ENCODE results near the gene TAF5L. TPM values are rescaled to one million over a fixed set of nuclear protein-coding genes. Genes with fewer than 3 reads are reported as not detected.

Gene TAF5L
- total RNA-seq (13.0 and 14.4 TPM in 2 replicates), polyA plus RNA-seq (5.4 and 6.8 TPM in 2 replicates)

DNA sequence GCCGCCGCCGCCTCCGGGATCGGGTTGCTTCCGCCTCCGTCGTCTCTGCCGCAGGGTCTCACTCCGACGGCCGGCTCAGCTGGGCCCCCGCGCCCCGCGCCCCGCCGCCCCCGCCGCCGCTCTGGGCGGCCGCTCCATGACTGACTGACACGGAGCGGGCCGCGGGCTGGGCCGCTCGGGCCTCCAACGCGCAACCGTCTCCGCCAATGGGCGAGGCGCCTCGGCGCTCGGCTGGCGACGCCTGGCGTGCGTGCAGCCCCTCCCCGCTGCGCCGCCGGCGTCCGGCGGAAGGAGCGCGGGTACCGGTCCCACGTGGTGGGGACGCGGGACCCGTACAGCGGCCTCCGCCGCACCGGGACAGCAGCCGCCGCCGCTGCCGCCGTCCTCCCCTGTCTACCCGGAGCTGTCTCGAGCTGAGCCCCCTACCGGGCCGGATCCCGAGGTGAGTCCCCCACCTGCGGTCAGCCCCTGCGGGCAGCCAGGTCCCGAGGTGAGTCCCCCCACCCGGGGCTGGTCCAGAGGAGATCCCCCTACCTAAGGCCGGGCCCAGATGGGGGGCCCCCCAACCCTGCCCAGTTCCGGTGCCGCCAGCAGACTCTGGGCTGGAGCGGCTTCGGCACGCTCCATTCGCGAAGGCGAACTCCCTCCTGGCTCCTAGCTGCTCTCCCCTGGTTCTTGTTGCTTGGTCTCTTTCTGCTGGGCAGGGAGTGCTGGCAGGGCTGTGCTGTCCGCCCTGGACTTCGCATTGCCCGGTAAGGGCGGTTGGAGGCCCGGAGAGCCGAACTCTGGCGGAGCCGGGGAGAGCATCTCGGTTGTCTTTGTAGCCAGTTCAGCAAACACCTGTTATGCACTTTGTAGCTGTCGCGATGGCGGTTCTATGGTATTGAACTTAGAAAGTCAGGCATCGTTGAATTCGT, at the start of gene TAF5L, which contains the start of gene URB2:
Gene TAF5L (minus strand): TSS at position 208 of the 917 bp plus-strand sequence. CDS start 11,640 bp downstream, outside the sequence.
Gene URB2 (plus strand): TSS at position 333 of the 917 bp plus-strand sequence. CDS start 1,387 bp downstream, outside the sequence.
- H3K9me3 ChIP-seq (ENCODE audit: low read depth), result no peaks in the 10 kb centered on the region
- DNase-seq (ENCODE audit: low spot score), result peak; percentile 96
- peaks cover 31% of the 10 kb centered on the region for H4K20me1 ChIP-seq (ENCODE audit: insufficient read depth, poor library complexity, severe bottlenecking)
- no peaks in the 10 kb centered on the region for H3K36me3 ChIP-seq (replicated peaks; ENCODE audit: insufficient read depth, low read depth)
- peak within 1 kb of the TSS; percentile 93 for H2AFZ ChIP-seq
- peak within 1 kb of the TSS; percentile 99 for H3K27ac ChIP-seq
- H3K4me1 ChIP-seq (ENCODE audit: insufficient read depth), result peaks cover 21% of the 10 kb centered on the region
- peak within 1 kb of the TSS; percentile 94 for H3K4me2 ChIP-seq
- H3K27me3 ChIP-seq, result no peaks in the 10 kb centered on the region
- peak within 1 kb of the TSS; percentile 96 for H3K4me3 ChIP-seq
- no peak for TF ChIP-seq CTCF (IDR thresholded peaks at IDR 0.05; ENCODE audit: poor library complexity)
- TF ChIP-seq EZH2 (IDR thresholded peaks at IDR 0.05; ENCODE audit: borderline replicate concordance), result no peak
- TF ChIP-seq EZH2phosphoT487 (IDR thresholded peaks at IDR 0.05; ENCODE audit: low read depth, severe bottlenecking, unreplicated experiment), result no peak
- peaks cover 84% of the 10 kb centered on the region for H3K79me2 ChIP-seq
- WGBS (ENCODE audit: low lambda C conversion rate, missing lambda C conversion rate), result under 1% methylated on average over 59 of the region's 97 CpGs
- no peaks in the 10 kb centered on the region for H3K9me2 ChIP-seq (replicated peaks; ENCODE audit: insufficient read depth)

DNA sequence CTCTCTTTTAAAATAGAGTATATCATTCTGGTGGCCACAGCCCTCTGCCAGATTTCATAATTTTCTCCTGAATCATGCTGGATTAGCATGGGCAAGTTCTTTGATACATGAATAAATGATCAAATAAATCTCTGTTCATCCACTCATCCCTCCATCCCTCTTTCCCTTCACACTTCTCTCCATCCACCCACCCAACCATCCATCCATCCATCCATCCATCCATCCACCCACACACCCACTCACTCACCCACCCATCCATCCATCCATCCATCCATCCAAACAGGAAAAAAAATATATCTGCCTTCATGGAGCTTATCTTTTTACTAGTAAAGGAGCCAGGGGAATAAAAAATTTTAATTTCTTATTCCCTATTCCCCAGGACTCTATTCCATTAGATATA, 49.5 kb upstream of the TAF5L start:
- no peak overlapping the region for H3K4me3 ChIP-seq
- TF ChIP-seq CTCF (IDR thresholded peaks at IDR 0.05; ENCODE audit: poor library complexity), result no peak
- TF ChIP-seq EZH2phosphoT487 (IDR thresholded peaks at IDR 0.05; ENCODE audit: low read depth, severe bottlenecking, unreplicated experiment), result no peak
- no peak for TF ChIP-seq EZH2 (IDR thresholded peaks at IDR 0.05; ENCODE audit: borderline replicate concordance)
- DNase-seq (ENCODE audit: low spot score), result no peak
- no peaks in the 10 kb centered on the region for H3K79me2 ChIP-seq
- H3K36me3 ChIP-seq (replicated peaks; ENCODE audit: insufficient read depth, low read depth), result no peaks in the 10 kb centered on the region
- H3K9me2 ChIP-seq (replicated peaks; ENCODE audit: insufficient read depth), result no peaks in the 10 kb centered on the region
- no peaks in the 10 kb centered on the region for H3K4me1 ChIP-seq (ENCODE audit: insufficient read depth)
- H2AFZ ChIP-seq, result no peak overlapping the region
- H3K27ac ChIP-seq, result no peak overlapping the region
- H3K9me3 ChIP-seq (ENCODE audit: low read depth), result no peaks in the 10 kb centered on the region
- no peaks in the 10 kb centered on the region for H4K20me1 ChIP-seq (ENCODE audit: insufficient read depth, poor library complexity, severe bottlenecking)
- H3K4me2 ChIP-seq, result no peak overlapping the region
- no peaks in the 10 kb centered on the region for H3K27me3 ChIP-seq

DNA sequence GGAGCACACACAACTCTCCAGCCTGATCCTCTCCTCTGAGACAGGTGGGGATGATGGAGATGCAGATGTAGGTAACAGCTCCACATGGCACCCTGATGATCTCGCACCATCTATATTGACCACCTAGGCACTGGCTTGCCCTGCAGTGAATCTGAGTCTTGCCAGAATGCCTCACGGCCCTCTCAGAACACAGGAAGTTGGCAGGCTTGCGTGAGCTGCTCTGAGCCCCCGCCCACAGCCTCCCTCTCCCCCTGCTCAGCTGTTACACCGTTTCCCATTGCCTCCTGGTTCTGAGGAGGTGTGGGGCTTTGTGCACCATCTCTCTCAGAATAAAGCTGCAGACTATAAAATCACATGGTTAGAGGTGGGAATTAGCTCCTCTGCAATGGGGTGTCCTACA, 48.1 kb upstream of the TAF5L start:
- Histone ChIP-seq H4K20me1 (ENCODE audit: insufficient read depth, poor library complexity, severe bottlenecking) (no peaks in the 10 kb centered on the region), H3K4me3 (no peak overlapping the region), H3K36me3 (replicated peaks; ENCODE audit: insufficient read depth, low read depth) (no peaks in the 10 kb centered on the region), H3K79me2 (no peaks in the 10 kb centered on the region), H2AFZ (no peak overlapping the region), H3K27me3 (no peaks in the 10 kb centered on the region), H3K9me3 (ENCODE audit: low read depth) (no peaks in the 10 kb centered on the region), H3K27ac (no peak overlapping the region), H3K4me2 (no peak overlapping the region), H3K9me2 (replicated peaks; ENCODE audit: insufficient read depth) (no peaks in the 10 kb centered on the region), H3K4me1 (ENCODE audit: insufficient read depth) (no peaks in the 10 kb centered on the region)
- WGBS (ENCODE audit: low lambda C conversion rate, missing lambda C conversion rate), result 79% methylated on average over 5 of the region's 5 CpGs
- TF ChIP-seq CTCF (IDR thresholded peaks at IDR 0.05; ENCODE audit: poor library complexity) (no peak), EZH2 (IDR thresholded peaks at IDR 0.05; ENCODE audit: borderline replicate concordance) (no peak), EZH2phosphoT487 (IDR thresholded peaks at IDR 0.05; ENCODE audit: low read depth, severe bottlenecking, unreplicated experiment) (no peak)
- DNase-seq (ENCODE audit: low spot score), result no peak

Measured in hepatocyte (in vitro differentiated cells).